ENCODE data around the gene ECE1.

DNA sequence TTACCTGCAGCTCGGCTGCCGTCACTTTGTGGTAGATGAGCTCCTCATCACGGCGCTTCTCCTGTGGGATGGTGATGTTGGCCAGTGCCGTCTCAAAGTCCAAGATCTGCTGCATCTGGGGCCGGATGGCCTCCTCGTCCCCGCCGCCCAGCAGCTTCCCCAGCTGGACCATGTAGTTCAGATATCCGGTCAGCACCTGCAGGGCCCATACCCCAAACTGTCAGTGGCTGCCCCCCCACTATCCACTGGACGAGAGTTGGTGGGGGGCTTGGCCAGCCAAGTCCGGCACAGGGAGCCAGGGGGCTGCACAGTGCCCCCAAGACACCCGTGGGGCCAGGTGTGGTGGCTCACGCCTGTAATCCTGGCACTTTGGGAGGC lies 34.3 kb downstream of the ECE1 start:
- TF ChIP-seq, protein P1, sequence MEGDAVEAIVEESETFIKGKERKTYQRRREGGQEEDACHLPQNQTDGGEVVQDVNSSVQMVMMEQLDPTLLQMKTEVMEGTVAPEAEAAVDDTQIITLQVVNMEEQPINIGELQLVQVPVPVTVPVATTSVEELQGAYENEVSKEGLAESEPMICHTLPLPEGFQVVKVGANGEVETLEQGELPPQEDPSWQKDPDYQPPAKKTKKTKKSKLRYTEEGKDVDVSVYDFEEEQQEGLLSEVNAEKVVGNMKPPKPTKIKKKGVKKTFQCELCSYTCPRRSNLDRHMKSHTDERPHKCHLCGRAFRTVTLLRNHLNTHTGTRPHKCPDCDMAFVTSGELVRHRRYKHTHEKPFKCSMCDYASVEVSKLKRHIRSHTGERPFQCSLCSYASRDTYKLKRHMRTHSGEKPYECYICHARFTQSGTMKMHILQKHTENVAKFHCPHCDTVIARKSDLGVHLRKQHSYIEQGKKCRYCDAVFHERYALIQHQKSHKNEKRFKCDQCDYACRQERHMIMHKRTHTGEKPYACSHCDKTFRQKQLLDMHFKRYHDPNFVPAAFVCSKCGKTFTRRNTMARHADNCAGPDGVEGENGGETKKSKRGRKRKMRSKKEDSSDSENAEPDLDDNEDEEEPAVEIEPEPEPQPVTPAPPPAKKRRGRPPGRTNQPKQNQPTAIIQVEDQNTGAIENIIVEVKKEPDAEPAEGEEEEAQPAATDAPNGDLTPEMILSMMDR (conservative IDR thresholded peaks at IDR 0.05 in 1 of 2, IDR thresholded peaks at IDR 0.05 in 1 of 2; ENCODE audit: low read depth in 1 of 2, low read length in 2 of 2): no peak
- no peak for TF ChIP-seq EZH2 (IDR thresholded peaks at IDR 0.05; ENCODE audit: low read length, missing control alignments)
